HepG2 (cell line): Measurements from ENCODE around the gene NOP14. TPM values are rescaled to one million over a fixed set of nuclear protein-coding genes. Genes with fewer than 3 reads are reported as not detected.

Experiments
- AHDC1 ChIP-seq: sonication (generic); formaldehyde crosslinking; IDR thresholded peaks from 2 replicates; pipeline ENCODE4 v1.5.1; 2020; ENCODE audit warnings: mild to moderate bottlenecking, missing genetic modification reagents, borderline replicate concordance
- CEBPB ChIP-seq: IDR thresholded peaks from 2 replicates; pipeline ENCODE4 v1.6.1; 2011; ENCODE audit warnings: low read depth, low read length, improper control_type of control experiment, borderline replicate concordance
- CREBL2 ChIP-seq: sonication (generic); formaldehyde crosslinking; IDR thresholded peaks from 2 replicates; pipeline ENCODE4 v1.8.1; 2023; ENCODE audit warnings: missing genetic modification reagents, mild to moderate bottlenecking, borderline replicate concordance
- GLI4 ChIP-seq: sonication (generic); formaldehyde crosslinking; IDR thresholded peaks from 2 replicates; pipeline ENCODE4 v1.5.1; 2020; ENCODE audit warnings: missing genetic modification reagents, mild to moderate bottlenecking, moderate library complexity, borderline replicate concordance
- IRF1 ChIP-seq: sonication (generic); formaldehyde crosslinking; IDR thresholded peaks from 2 replicates; pipeline ENCODE4 v1.4.0; 2020; ENCODE audit warnings: low read depth, mild to moderate bottlenecking, missing genetic modification reagents
- MED13 ChIP-seq: sonication (generic); formaldehyde crosslinking; IDR thresholded peaks from 2 replicates; pipeline ENCODE4 v1.5.0; 2020; ENCODE audit warnings: missing genetic modification reagents
- PCBP2 ChIP-seq: fragments of 200-400 bp; formaldehyde crosslinking; optimal IDR thresholded peaks from 2 replicates; pipeline ENCODE3; 2018; ENCODE audit warnings: low read length, low read depth; ENCODE audit not compliant: poor library complexity, severe bottlenecking
- PITX1 ChIP-seq: sonication (generic); formaldehyde crosslinking; IDR thresholded peaks from 2 replicates; pipeline ENCODE4 v1.5.1; 2020; ENCODE audit warnings: mild to moderate bottlenecking, missing genetic modification reagents
- TBX3 ChIP-seq: fragments of 450-650 bp; IDR thresholded peaks from 2 replicates; pipeline ENCODE4 v1.6.1; 2017; ENCODE audit warnings: antibody characterized with exemption, mild to moderate bottlenecking, inconsistent platforms, borderline replicate concordance
- ZC3H13 ChIP-seq: sonication (generic); formaldehyde crosslinking; IDR thresholded peaks from 2 replicates; pipeline ENCODE4 v1.8.1; 2023; ENCODE audit warnings: mild to moderate bottlenecking, missing genetic modification reagents, moderate library complexity
- ZNF530 ChIP-seq: sonication (generic); formaldehyde crosslinking; IDR thresholded peaks from 2 replicates; pipeline ENCODE4 v1.5.0; 2020; ENCODE audit warnings: low read depth, mild to moderate bottlenecking, missing genetic modification reagents
- ZNF7 ChIP-seq: IDR thresholded peaks from 2 replicates; pipeline ENCODE4 v1.6.1; 2016; ENCODE audit warnings: missing biosample characterization, missing genetic modification reagents
- ZNF713 ChIP-seq: sonication (generic); formaldehyde crosslinking; IDR thresholded peaks from 2 replicates; pipeline ENCODE4 v1.4.0; 2020; ENCODE audit warnings: mild to moderate bottlenecking, missing genetic modification reagents
- polyA plus RNA-seq, 8 experiments: library from polyadenylated mRNA; depleted of rRNA in 3 of 8; stranded (reverse) in 7 of 8; unstranded in 1 of 8; fragments of >200 nt; fragmentation: Illumina TruSeq in 4 of 8; extraction: Trizol in 4 of 8; gene quantifications; 2 replicates each; pipeline versions ENCODE4 v1.2.1 to v1.2.3, GENCODE V29; 2011 to 2016; ENCODE audit warnings: low read depth in 4 of 8, missing spikeins in 1 of 8, mixed read lengths in 1 of 8; ENCODE audit not compliant: insufficient read depth in 1 of 8
- total RNA-seq, 5 experiments: library from RNA; depleted of rRNA; stranded (reverse); fragments of >200 nt; fragmentation: Illumina TruSeq; extraction: Trizol; gene quantifications; 2 replicates each; pipeline ENCODE4 v1.2.3, GENCODE V29; 2016; ENCODE audit warnings: low read depth in 1 of 5
- TF ChIP-seq, protein P1 (sequence below), 2 experiments: sonication (generic) in 1 of 2; formaldehyde crosslinking in 1 of 2; IDR thresholded peaks; 2 replicates each; pipeline versions ENCODE4 v1.6.1 to v1.9.0; 2014 to 2022; ENCODE audit warnings: antibody characterized with exemption in 1 of 2, borderline replicate concordance in 1 of 2, inconsistent platforms in 1 of 2, low read depth in 1 of 2, missing genetic modification reagents in 1 of 2

The NOP14 gene
- total and polyA plus RNA-seq, 2 of the 13 experiments (the other 11 are each of a cell fraction or from before 2014, with no cell fraction given), result 6.9 to 47.9 TPM

GRCh38 chr4:2937146-2937857, 25.9 kb downstream of the NOP14 start (continued):
- TF ChIP-seq, protein P1, sequence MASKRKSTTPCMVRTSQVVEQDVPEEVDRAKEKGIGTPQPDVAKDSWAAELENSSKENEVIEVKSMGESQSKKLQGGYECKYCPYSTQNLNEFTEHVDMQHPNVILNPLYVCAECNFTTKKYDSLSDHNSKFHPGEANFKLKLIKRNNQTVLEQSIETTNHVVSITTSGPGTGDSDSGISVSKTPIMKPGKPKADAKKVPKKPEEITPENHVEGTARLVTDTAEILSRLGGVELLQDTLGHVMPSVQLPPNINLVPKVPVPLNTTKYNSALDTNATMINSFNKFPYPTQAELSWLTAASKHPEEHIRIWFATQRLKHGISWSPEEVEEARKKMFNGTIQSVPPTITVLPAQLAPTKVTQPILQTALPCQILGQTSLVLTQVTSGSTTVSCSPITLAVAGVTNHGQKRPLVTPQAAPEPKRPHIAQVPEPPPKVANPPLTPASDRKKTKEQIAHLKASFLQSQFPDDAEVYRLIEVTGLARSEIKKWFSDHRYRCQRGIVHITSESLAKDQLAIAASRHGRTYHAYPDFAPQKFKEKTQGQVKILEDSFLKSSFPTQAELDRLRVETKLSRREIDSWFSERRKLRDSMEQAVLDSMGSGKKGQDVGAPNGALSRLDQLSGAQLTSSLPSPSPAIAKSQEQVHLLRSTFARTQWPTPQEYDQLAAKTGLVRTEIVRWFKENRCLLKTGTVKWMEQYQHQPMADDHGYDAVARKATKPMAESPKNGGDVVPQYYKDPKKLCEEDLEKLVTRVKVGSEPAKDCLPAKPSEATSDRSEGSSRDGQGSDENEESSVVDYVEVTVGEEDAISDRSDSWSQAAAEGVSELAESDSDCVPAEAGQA (IDR thresholded peaks at IDR 0.05; ENCODE audit: low read depth), result peak; percentile 57; the same call in 1 of the 2 replicates
- TF ChIP-seq, protein P1 (CRISPR knock-in tag; IDR thresholded peaks at IDR 0.05; ENCODE audit: borderline replicate concordance), result no peak
- TF ChIP-seq PITX1 (CRISPR knock-in tag) (peak; percentile 90), AHDC1 (CRISPR knock-in tag) (0 out of 2 replicates have a peak, but pooled peaks have one; percentile 59), CREBL2 (no peak), PCBP2 (no peak), CEBPB (0 out of 2 replicates have a peak, but pooled peaks have one; percentile 42), ZC3H13 (peak; percentile 88), TBX3 (peak; percentile 87), IRF1 (CRISPR knock-in tag) (no peak), ZNF713 (CRISPR knock-in tag) (no peak), GLI4 (CRISPR knock-in tag) (no peak), ZNF530 (CRISPR knock-in tag) (no peak), ZNF7 (no peak), MED13 (CRISPR knock-in tag) (no peak)
